Measurements from ENCODE around the gene HDGFL2. TPM values are rescaled to one million over a fixed set of nuclear protein-coding genes. Genes with fewer than 3 reads are reported as not detected.

HDGFL2 gene
- total and polyA plus RNA-seq, 10 of the 15 experiments (the other 5 are each of a cell fraction or from before 2014, with no cell fraction given), result 0.16 to 56.9 (median 25.3) TPM

DNA sequence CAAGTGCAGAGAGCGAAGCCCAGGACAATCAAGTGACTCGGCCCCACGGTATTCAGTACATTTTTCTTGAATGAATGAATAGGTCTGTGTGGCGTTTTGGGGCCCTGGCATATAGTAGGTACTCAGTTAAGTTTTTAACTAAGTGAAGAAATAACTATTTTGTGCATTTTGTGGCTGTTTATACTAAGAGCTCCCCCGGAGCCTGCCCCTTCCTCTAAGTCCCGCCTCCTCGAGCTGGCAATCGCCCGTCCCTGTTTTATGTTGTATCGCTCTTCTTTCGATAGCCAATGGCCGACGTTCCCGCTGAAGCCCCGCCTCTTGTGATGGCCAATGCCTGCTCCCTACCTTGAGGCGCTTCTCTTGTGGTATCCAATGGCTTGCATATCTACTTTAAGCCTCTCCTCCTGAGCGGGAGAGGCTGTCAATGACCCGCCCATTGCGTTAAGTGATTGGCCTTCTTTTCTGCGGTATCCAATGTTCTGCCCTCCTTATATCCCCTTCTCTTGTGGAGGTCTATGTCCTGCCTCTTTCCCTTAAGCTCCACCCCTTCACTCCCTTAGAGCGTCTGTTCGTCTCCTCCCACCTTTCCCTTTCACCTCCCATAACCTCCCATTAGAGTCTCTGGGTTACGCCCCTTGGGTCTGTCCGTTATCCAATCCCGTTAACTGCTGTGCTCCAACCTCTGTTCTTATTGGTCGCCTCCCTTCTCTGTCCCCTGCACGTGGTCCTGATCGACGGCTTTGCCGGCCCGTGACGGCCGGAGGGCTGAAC, 509 bp upstream of the HDGFL2 start (continued):
- TF ChIP-seq, protein P1, sequence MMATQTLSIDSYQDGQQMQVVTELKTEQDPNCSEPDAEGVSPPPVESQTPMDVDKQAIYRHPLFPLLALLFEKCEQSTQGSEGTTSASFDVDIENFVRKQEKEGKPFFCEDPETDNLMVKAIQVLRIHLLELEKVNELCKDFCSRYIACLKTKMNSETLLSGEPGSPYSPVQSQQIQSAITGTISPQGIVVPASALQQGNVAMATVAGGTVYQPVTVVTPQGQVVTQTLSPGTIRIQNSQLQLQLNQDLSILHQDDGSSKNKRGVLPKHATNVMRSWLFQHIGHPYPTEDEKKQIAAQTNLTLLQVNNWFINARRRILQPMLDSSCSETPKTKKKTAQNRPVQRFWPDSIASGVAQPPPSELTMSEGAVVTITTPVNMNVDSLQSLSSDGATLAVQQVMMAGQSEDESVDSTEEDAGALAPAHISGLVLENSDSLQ (IDR thresholded peaks at IDR 0.05), result peak; percentile 100
- no peak; the same call in 1 of the 2 replicates for TF ChIP-seq RELB (IDR thresholded peaks at IDR 0.05; ENCODE audit: low read depth)
- peak; percentile 99 for TF ChIP-seq MAX (IDR thresholded peaks at IDR 0.05; ENCODE audit: low read depth, low read length)
- TF ChIP-seq POU2F2 (IDR thresholded peaks at IDR 0.05; ENCODE audit: borderline replicate concordance, low read depth, low read length), result peak; percentile 7; the same call in 1 of the 3 replicates
- peak; percentile 35 for TF ChIP-seq SIX5 (IDR thresholded peaks at IDR 0.05; ENCODE audit: low read depth, low read length, severe bottlenecking)
- TF ChIP-seq MTA2 (IDR thresholded peaks at IDR 0.05; ENCODE audit: low read depth), result no peak
- TF ChIP-seq ATF7 (IDR thresholded peaks at IDR 0.05; ENCODE audit: low read depth), result peak; percentile 52
- no peak for TF ChIP-seq RBBP5 (conservative IDR thresholded peaks at IDR 0.05)
- no peak for TF ChIP-seq EGR1 (IDR thresholded peaks at IDR 0.05; ENCODE audit: borderline replicate concordance in 1 of 2, low read depth in 2 of 2, low read length in 2 of 2)

Measured in GM12878 (cell line).